ENCODE data around the gene HNRNPM. TPM values are rescaled to one million over a fixed set of nuclear protein-coding genes. Genes with fewer than 3 reads are reported as not detected.
"Not testable (repeated sequence)": the region's sequence is repeated elsewhere in the genome, so short reads cannot be mapped to it uniquely, and the experiment has no call there.

Gene HNRNPM
- polyA plus RNA-seq, 3 donors, result 433 to 501 (median 481) TPM

- DNase-seq (ENCODE audit: low read depth in 3 of 3, low spot score in 2 of 3), result no peak
Measured at GRCh38 chr19:8421484-8422461, 23.0 kb upstream of the HNRNPM start.

- no peak for DNase-seq (ENCODE audit: low read depth in 3 of 3, low spot score in 2 of 3)
Measured at GRCh38 chr19:8423817-8424223, 21.0 kb upstream of the HNRNPM start.

DNA sequence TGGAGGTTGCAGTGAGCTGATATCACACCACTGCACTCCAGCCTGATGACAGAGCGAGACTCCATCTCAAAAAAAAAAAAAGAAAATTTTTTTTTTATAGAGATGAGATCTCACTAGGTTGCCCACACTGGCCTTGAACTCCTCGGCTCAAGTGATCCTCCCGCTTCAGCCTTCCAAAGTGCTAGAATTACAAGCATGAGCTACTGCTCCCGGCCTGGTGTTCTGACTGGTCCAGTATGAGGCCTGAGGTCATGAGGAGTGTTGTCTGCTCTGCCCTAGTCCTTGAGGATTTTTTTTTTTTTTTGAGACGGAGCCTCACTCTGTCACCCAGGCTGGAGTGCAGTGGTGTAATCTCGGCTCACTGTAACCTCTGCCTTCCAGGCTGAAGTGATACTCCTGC lies 19.4 kb upstream of the HNRNPM start:
- DNase-seq (ENCODE audit: low read depth in 3 of 3, low spot score in 2 of 3), result not testable (repeated sequence)

DNA sequence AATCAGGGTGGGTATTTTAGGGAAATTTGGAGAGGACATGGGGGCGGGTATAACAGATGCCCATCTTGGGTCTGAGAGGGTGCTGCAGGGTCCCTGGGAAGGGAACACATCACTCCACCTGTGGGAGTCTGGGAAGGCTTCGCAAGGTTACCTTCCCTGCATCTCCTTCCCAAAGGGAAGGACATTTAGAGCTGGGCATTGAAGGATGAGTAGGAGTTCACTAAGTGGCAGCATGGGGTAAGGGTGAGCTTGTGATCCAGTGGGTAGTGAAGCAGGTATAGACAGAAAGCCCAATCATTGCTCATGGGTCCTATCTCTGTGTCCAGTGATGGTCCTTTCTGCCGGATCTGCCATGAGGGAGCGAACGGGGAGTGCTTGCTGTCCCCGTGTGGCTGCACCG lies 18.5 kb upstream of the HNRNPM start:
- no peak for DNase-seq (ENCODE audit: low read depth in 3 of 3, low spot score in 2 of 3)

DNA sequence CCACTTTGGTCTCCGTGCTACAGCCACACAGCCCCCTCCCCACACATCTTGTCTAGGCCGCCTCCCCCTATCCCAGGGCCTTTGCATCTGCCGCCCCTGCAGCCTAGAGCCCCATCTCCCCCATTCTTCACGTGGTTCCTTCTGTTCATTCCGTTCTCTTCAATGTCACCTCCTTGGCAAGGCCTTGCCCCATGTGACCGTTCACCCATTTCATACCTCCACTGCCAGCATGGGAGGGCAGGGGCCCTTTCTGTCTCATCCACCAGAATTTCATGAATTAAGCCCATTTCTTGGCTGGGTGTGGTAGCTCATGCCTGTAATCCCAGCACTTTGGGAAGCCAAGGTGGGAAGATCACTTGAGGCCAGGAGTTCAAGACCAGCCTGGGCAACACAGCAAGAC lies 15.7 kb upstream of the HNRNPM start:
- DNase-seq (ENCODE audit: low read depth in 3 of 3, low spot score in 2 of 3), result no peak

DNA sequence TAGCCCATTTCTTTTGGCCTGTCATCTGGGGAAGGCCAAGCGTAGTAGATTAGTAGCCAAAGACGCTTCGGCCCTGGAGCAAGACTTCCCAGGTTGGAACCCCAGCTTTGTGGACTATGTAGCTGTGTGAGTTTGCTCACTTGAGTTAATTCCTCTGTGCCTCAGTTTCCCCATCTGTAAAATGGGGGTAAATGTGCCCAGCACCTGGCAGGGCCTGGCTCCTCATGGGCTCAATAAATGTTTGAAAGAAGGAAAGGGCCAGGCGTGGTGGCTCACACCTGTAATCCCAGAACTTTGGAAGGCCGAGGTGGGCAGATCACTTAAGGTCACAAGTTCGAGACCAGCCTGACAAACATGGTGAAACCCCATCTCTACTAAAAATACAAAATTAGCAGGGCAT lies 14.9 kb upstream of the HNRNPM start:
- DNase-seq (ENCODE audit: low read depth in 3 of 3, low spot score in 2 of 3), result no peak

GRCh38 chr19:8430650-8431049 lies 14.1 kb upstream of the HNRNPM start:
- no peak for DNase-seq (ENCODE audit: low read depth in 3 of 3, low spot score in 2 of 3)

GRCh38 chr19:8438236-8438635 lies 6.5 kb upstream of the HNRNPM start:
- DNase-seq (ENCODE audit: low read depth in 3 of 3, low spot score in 2 of 3), result no peak

GRCh38 chr19:8441725-8442544 lies 2.8 kb upstream of the HNRNPM start:
- DNase-seq (ENCODE audit: low read depth in 3 of 3, low spot score in 2 of 3), result no peak

GRCh38 chr19:8444140-8444676 lies 567 bp upstream of the HNRNPM start:
- DNase-seq (ENCODE audit: low read depth in 3 of 3, low spot score in 2 of 3), result not testable (repeated sequence)

DNA sequence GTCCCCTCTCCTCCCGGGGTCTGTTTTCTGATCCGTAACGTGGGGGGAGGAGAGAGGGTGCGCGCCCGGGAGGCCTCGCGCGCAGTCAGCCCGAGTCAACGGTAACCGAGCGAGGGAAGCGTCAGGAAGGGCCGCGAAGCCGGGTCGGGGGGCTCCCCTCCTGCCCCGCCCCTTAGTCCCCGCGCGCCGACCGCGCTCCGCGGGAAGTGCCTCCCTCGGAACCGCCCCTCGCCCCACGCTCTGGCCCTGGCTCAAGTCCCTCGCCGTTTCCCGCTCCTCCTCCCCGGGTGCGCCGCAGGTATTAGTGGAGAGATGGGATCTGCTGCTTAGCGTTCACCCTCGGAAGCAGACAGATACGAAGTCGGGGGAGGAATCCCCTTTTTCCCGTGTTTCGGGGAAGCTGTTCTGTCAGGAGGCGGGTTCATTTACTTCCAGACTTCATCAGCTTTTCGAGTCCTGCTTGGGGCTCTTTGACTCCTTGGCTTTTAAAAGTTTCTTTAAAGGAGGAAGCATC lies 770 bp downstream of the HNRNPM start:
- DNase-seq (ENCODE audit: low read depth in 3 of 3, low spot score in 2 of 3), result no peak

DNA sequence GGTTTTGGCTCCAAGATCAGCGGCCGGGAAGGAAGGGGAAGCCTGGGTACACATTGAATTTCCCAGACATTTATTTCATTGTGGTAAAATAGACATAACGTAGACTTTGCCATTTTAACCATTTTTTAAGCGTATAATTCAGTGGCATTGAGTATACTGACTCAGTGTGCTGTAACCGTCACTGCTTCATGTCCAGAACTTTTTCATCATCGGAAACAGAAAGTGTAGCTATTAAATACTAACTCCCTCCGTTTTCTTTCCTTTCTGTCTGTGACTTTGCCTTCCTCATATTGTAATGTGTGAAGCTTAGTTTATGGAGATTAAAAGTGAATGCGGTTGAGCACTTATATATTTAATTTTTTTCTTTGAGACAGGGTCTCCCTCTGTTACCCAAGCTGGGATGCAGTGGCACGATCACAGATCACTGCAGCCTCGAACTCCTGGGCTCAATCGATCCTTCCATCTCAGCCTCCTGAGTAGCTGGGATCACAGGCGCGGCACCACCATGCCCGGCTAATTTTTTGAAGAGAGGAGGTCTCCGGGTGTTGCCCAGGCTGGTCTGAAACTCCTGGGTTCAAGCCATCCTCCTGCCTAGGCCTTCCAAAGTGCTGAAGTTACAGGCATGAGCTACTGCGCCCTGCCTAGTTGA lies 1.4 kb downstream of the HNRNPM start:
- no peak for DNase-seq (ENCODE audit: low read depth in 3 of 3, low spot score in 2 of 3)

DNA sequence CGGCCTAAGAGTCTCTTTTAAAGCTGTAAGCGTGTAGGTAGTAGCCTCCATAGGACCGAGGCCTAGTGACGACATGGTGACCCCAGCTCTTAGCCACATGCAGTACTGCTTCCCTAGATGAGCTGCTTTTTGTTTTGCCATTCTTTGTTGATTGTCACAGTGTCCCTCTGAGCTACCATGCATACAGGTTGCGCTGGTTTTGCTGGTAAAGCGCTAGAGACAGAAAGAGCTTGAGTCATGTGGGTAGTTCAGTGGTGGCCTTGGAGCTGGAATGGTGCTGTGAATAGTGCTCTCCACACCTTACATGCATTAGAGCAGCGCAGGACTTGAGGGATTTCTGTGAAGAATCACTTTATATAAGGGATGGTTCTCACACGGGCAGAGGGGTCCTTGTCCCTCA lies 5.1 kb downstream of the HNRNPM start:
- DNase-seq (ENCODE audit: low read depth in 3 of 3, low spot score in 2 of 3), result no peak

GRCh38 chr19:8451377-8451776 lies 6.6 kb downstream of the HNRNPM start:
- no peak for DNase-seq (ENCODE audit: low read depth in 3 of 3, low spot score in 2 of 3)

DNA sequence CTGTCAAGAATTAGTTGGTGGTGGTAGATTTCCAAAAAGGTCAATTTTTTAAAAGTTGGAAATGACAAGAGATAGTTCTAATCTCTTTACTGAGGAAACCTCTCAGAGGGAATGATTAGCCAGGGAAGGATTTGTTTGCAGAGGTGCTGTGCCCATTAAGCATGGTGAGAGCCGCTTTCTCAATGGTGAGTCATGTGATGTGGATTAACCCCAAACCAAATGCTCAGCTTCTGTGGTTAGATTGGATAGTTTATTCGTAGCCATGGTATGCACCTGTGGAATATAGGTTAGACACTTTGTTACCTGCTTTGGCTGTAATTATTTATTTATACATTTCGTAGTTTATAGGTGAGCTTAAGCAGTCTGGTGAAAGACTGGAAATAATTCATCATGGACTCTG lies 7.1 kb downstream of the HNRNPM start:
- DNase-seq (ENCODE audit: low read depth in 3 of 3, low spot score in 2 of 3), result no peak

- no peak for DNase-seq (ENCODE audit: low read depth in 3 of 3, low spot score in 2 of 3)
Measured at GRCh38 chr19:8452446-8453123, 7.8 kb downstream of the HNRNPM start.

- no peak for DNase-seq (ENCODE audit: low read depth in 3 of 3, low spot score in 2 of 3)
Measured at GRCh38 chr19:8453616-8454015, 8.8 kb downstream of the HNRNPM start.

GRCh38 chr19:8454218-8454617 lies 9.4 kb downstream of the HNRNPM start:
- no peak for DNase-seq (ENCODE audit: low read depth in 3 of 3, low spot score in 2 of 3)

DNA sequence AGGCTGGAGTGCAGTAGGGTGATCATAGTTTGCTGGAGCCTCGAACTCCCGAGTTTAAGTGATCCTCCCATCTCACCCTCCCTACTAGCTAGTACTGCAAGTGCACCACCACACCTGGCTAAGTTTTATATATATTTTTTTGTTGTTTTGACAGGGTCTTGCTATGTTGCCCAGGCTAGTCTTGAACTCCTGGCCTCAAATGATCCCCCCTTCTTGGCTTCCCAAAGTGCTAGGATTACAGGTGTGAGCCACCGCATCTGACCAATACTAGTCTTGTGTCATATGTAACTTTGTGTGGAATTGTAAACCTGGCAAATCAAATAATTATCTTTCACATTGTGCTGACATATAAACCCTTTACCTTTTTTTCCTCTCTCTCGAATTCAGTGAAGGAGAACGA lies 10.2 kb downstream of the HNRNPM start:
- DNase-seq (ENCODE audit: low read depth in 3 of 3, low spot score in 2 of 3), result no peak

DNA sequence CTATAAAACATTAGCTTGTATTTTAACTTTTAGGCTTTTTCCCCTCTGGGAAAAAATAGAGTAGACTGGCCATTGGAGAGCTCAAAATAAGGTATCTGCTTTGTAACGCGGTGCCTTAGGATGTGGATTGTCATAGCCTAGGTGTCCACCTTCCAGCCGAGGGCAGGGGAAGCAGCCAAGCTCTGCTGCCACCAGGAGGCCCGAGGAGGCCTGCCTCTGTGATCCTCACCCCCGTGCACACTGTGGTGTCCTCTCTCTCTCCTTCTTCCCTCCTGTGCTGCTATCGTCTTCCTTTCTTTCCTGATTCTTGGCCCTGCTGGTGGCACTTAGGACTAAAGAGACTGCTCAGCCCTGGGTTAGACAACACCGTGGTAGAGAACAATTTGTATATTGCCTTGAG lies 11.3 kb downstream of the HNRNPM start:
- DNase-seq (ENCODE audit: low read depth in 3 of 3, low spot score in 2 of 3), result no peak
